HEK293 (cell line): Measurements from ENCODE around the gene TUBGCP6.

Experiments
- EGR2 ChIP-seq: fragments of 450-650 bp; formaldehyde crosslinking; IDR thresholded peaks from 2 replicates; pipeline ENCODE4 v1.5.1; 2016; ENCODE audit warnings: low read depth, missing biosample characterization, missing genetic modification characterization
- IKZF3 ChIP-seq: fragments of 450-650 bp; IDR thresholded peaks from 2 replicates; pipeline ENCODE4 v1.5.0; 2018; ENCODE audit warnings: missing biosample characterization, mild to moderate bottlenecking, missing genetic modification characterization, moderate library complexity
- PRDM10 ChIP-seq: fragments of 450-650 bp; formaldehyde crosslinking; IDR thresholded peaks from 2 replicates; pipeline ENCODE4 v1.5.1; 2016; ENCODE audit warnings: missing biosample characterization, missing genetic modification characterization
- RBAK ChIP-seq: fragments of 450-650 bp; formaldehyde crosslinking; IDR thresholded peaks from 2 replicates; pipeline ENCODE4 v1.5.1; 2016; ENCODE audit warnings: missing biosample characterization, missing genetic modification characterization
- SP3 ChIP-seq: fragments of 450-650 bp; formaldehyde crosslinking; IDR thresholded peaks from 2 replicates; pipeline ENCODE4 v1.5.1; 2016; ENCODE audit warnings: missing biosample characterization, missing genetic modification characterization
- ZBTB17 ChIP-seq: fragments of 450-650 bp; formaldehyde crosslinking; IDR thresholded peaks from 2 replicates; pipeline ENCODE4 v1.5.1; 2016; ENCODE audit warnings: missing biosample characterization, missing genetic modification characterization
- ZBTB49 ChIP-seq: fragments of 450-650 bp; formaldehyde crosslinking; IDR thresholded peaks from 2 replicates; pipeline ENCODE4 v1.5.1; 2016; ENCODE audit warnings: missing biosample characterization, missing genetic modification characterization, low read depth
- ZBTB7A ChIP-seq: fragments of 450-650 bp; formaldehyde crosslinking; IDR thresholded peaks from 2 replicates; pipeline ENCODE4 v1.5.1; 2016; ENCODE audit warnings: low read depth, missing biosample characterization, missing genetic modification characterization
- ZFHX2 ChIP-seq: fragments of 450-650 bp; formaldehyde crosslinking; conservative IDR thresholded peaks from 2 replicates; pipeline ENCODE4 v1.5.1; 2016; ENCODE audit warnings: missing biosample characterization, missing genetic modification characterization
- ZNF133 ChIP-seq: fragments of 450-650 bp; formaldehyde crosslinking; IDR thresholded peaks from 2 replicates; pipeline ENCODE4 v1.5.1; 2016; ENCODE audit warnings: missing biosample characterization, missing genetic modification characterization
- ZNF16 ChIP-seq: fragments of 450-650 bp; formaldehyde crosslinking; IDR thresholded peaks from 2 replicates; pipeline ENCODE4 v1.5.1; 2016; ENCODE audit warnings: low read depth, missing biosample characterization, missing genetic modification characterization
- ZNF169 ChIP-seq: fragments of 450-650 bp; formaldehyde crosslinking; IDR thresholded peaks from 2 replicates; pipeline ENCODE4 v1.5.1; 2016; ENCODE audit warnings: missing biosample characterization, missing genetic modification characterization
- ZNF175 ChIP-seq: fragments of 450-650 bp; formaldehyde crosslinking; IDR thresholded peaks from 2 replicates; pipeline ENCODE4 v1.5.1; 2016; ENCODE audit warnings: missing biosample characterization, missing genetic modification characterization
- ZNF324 ChIP-seq: fragments of 450-650 bp; formaldehyde crosslinking; IDR thresholded peaks from 2 replicates; pipeline ENCODE4 v1.5.1; 2016; ENCODE audit warnings: missing biosample characterization, missing genetic modification characterization
- ZNF341 ChIP-seq: fragments of 450-650 bp; formaldehyde crosslinking; IDR thresholded peaks from 2 replicates; pipeline ENCODE4; 2016; ENCODE audit warnings: low read depth, missing biosample characterization, missing genetic modification characterization
- ZNF394 ChIP-seq: fragments of 450-650 bp; formaldehyde crosslinking; IDR thresholded peaks from 2 replicates; pipeline ENCODE4 v1.5.1; 2016; ENCODE audit warnings: missing biosample characterization, missing genetic modification characterization, mild to moderate bottlenecking, moderate library complexity, borderline replicate concordance
- ZNF398 ChIP-seq: fragments of 450-650 bp; formaldehyde crosslinking; IDR thresholded peaks from 2 replicates; pipeline ENCODE4 v1.5.1; 2017; ENCODE audit warnings: missing biosample characterization, missing genetic modification characterization
- ZNF426 ChIP-seq: fragments of 450-650 bp; formaldehyde crosslinking; IDR thresholded peaks from 2 replicates; pipeline ENCODE4 v1.5.1; 2017; ENCODE audit warnings: missing biosample characterization, missing genetic modification characterization, mild to moderate bottlenecking, inconsistent platforms, moderate library complexity
- ZNF501 ChIP-seq: fragments of 450-650 bp; formaldehyde crosslinking; IDR thresholded peaks from 2 replicates; pipeline ENCODE4 v1.5.1; 2016; ENCODE audit warnings: missing biosample characterization, missing genetic modification characterization
- ZNF530 ChIP-seq: fragments of 450-650 bp; formaldehyde crosslinking; IDR thresholded peaks from 2 replicates; pipeline ENCODE4 v1.5.1; 2016; ENCODE audit warnings: low read depth, missing biosample characterization, missing genetic modification characterization
- ZNF548 ChIP-seq: fragments of 450-650 bp; formaldehyde crosslinking; IDR thresholded peaks from 2 replicates; pipeline ENCODE4 v1.5.1; 2016; ENCODE audit warnings: missing biosample characterization, missing genetic modification characterization
- ZNF610 ChIP-seq: fragments of 450-650 bp; formaldehyde crosslinking; IDR thresholded peaks from 2 replicates; pipeline ENCODE4 v1.5.1; 2016; ENCODE audit warnings: missing biosample characterization, missing genetic modification characterization, borderline replicate concordance
- ZNF660 ChIP-seq: fragments of 450-650 bp; IDR thresholded peaks from 2 replicates; pipeline ENCODE4 v1.5.1; 2018; ENCODE audit warnings: missing biosample characterization, mild to moderate bottlenecking, missing genetic modification characterization
- ZSCAN16 ChIP-seq: fragments of 450-650 bp; formaldehyde crosslinking; IDR thresholded peaks from 2 replicates; pipeline ENCODE4 v1.5.1; 2016; ENCODE audit warnings: missing biosample characterization, missing genetic modification characterization
- TF ChIP-seq, protein P1 (sequence below): fragments of 450-650 bp; formaldehyde crosslinking; IDR thresholded peaks from 2 replicates; pipeline ENCODE4 v1.5.1; 2016; ENCODE audit warnings: missing biosample characterization, missing genetic modification characterization

The TUBGCP6 gene

DNA sequence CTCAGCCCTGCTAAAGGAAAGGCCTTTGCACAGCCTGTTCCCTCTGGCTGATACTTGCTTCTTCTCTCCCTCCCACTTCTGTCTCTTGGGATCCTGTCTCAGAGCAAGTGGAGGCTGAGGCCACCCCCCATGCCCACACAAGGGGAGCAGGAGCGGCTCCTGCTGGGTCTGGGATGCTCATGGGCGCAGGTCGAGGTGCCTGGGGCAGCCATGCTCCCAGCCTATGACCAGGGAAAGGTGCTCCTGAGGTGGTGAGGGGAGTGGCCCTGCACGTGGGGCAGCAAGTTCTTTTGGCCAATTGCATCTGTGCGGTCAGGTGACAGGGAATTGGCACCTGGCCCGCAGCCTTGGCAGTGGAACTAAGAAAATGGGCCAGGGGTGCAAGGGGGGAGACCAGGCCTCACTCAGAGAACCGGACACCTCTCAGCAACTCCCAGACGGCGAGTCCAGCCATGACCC is 23.9 kb upstream of the TUBGCP6 start (continued):
- no peak for TF ChIP-seq IKZF3 (tag by site-specific recombination)
- TF ChIP-seq ZNF169 (tag by site-specific recombination): no peak
- no peak for TF ChIP-seq ZNF660
- TF ChIP-seq ZNF548 (tag by site-specific recombination): no peak
- TF ChIP-seq ZNF16 (tag by site-specific recombination): no peak
- no peak for TF ChIP-seq ZNF175 (tag by site-specific recombination)
- TF ChIP-seq PRDM10 (tag by site-specific recombination): peak; percentile 75
- TF ChIP-seq ZFHX2: peak; percentile 30
- TF ChIP-seq ZNF324 (tag by site-specific recombination): no peak
- no peak for TF ChIP-seq ZSCAN16
- no peak for TF ChIP-seq SP3 (tag by site-specific recombination)
- no peak for TF ChIP-seq RBAK
- no peak for TF ChIP-seq ZNF394 (tag by site-specific recombination)
- TF ChIP-seq EGR2 (tag by site-specific recombination): peak; percentile 26; the same call in 1 of the 2 replicates
- no peak for TF ChIP-seq ZNF610 (tag by site-specific recombination)
- TF ChIP-seq, protein P1, sequence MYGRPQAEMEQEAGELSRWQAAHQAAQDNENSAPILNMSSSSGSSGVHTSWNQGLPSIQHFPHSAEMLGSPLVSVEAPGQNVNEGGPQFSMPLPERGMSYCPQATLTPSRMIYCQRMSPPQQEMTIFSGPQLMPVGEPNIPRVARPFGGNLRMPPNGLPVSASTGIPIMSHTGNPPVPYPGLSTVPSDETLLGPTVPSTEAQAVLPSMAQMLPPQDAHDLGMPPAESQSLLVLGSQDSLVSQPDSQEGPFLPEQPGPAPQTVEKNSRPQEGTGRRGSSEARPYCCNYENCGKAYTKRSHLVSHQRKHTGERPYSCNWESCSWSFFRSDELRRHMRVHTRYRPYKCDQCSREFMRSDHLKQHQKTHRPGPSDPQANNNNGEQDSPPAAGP (tag by site-specific recombination): no peak
- TF ChIP-seq ZNF341 (tag by site-specific recombination): peak; percentile 97
- TF ChIP-seq ZBTB49 (tag by site-specific recombination): no peak
- no peak for TF ChIP-seq ZNF501 (tag by site-specific recombination)
- no peak for TF ChIP-seq ZNF398 (tag by site-specific recombination)
- peak; percentile 70 for TF ChIP-seq ZBTB17 (tag by site-specific recombination)
- TF ChIP-seq ZBTB7A (tag by site-specific recombination): 0 out of 2 replicates have a peak, but pooled peaks have one; percentile 29
- no peak for TF ChIP-seq ZNF530 (tag by site-specific recombination)
- no peak for TF ChIP-seq ZNF133 (tag by site-specific recombination)
- no peak for TF ChIP-seq ZNF426 (tag by site-specific recombination)
